ENCODE data around the gene ZNF423.

DNA sequence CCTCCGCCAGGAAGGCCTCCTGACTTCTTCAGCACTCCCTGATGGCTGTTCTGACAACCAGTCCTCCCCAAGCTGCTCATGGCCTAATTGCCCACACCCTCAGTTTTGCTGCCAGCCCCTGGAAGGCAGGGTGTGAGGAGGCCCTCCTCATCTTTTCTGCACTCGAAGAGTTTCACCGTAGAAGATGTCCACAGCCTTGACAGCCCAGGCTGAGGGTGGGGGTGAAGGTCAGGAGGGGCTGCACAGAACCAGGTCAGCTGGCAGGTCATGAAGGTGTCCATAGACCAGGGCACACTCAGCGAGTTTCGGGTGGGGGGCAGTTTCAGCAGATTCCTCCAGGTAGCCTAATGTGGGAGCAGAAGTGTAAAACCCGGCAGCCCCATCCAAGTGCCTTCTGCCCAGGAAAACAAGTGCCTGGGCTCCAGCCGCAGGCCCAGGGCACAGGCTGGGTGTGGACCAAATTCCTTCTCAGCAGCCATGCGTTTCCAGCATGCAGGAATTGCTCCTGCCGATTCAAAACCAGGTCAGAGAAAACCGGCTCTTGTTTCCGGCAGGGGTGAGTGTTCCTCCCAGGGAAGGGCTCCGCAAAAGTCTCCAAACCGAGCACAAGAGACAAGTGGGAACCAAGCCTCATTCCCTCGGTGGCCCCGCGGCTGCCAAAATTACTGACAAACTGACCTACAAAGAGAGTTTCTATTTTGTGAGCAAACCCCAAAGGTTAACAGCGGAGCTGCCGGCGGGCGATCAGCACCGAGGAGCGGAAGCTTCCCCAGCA, 253.5 kb downstream of the ZNF423 start:
- TF ChIP-seq POLR2AphosphoS5 (IDR thresholded peaks at IDR 0.05; ENCODE audit: low read depth, low read length): no peak
- TF ChIP-seq SIN3A (IDR thresholded peaks at IDR 0.05; ENCODE audit: borderline replicate concordance, insufficient read depth, low read length): no peak
- TF ChIP-seq TAF1 (IDR thresholded peaks at IDR 0.05; ENCODE audit: borderline replicate concordance, insufficient read depth, low read length): no peak

Measured in PFSK-1 (cell line).